Suprapubic skin (tissue), 4 donors: ENCODE results near the gene CD96. TPM values are rescaled to one million over a fixed set of nuclear protein-coding genes. Genes with fewer than 3 reads are reported as not detected.

ENCODE experiments used
- DNase-seq, 2 donors: peaks; one replicate each; pipeline ENCODE4 v3.0.0-alpha.2; 2019; ENCODE audit warnings: low spot score in 2 of 2
- H3K27ac ChIP-seq: fragments of 200-600 bp; sonication (generic); one replicate; pipeline ENCODE4 v1.5.1; 2019
- H3K27me3 ChIP-seq: fragments of 200-600 bp; sonication (generic); one replicate; pipeline ENCODE4 v1.5.1; 2019
- H3K36me3 ChIP-seq: fragments of 200-600 bp; sonication (generic); one replicate; pipeline ENCODE4 v1.5.1; 2019
- H3K4me1 ChIP-seq: fragments of 200-600 bp; sonication (generic); one replicate; pipeline ENCODE4 v1.5.1; 2019
- H3K4me3 ChIP-seq: fragments of 200-600 bp; sonication (generic); one replicate; pipeline ENCODE4 v1.5.1; 2019; ENCODE audit warnings: mild to moderate bottlenecking
- H3K9me3 ChIP-seq: fragments of 200-600 bp; sonication (generic); one replicate; pipeline ENCODE4 v1.5.1; 2019
- CTCF ChIP-seq, 2 donors: fragments of 200-600 bp in 1 of 2; fragments of 450-650 bp in 1 of 2; sonication (generic) in 1 of 2; IDR thresholded peaks; one replicate each; pipeline ENCODE4 v1.5.1; 2016 to 2019; ENCODE audit warnings: antibody characterized with exemption in 2 of 2, mild to moderate bottlenecking in 1 of 2, moderate library complexity in 1 of 2
- EP300 ChIP-seq: sonication (generic); formaldehyde crosslinking; IDR thresholded peaks from one replicate; pipeline ENCODE4 v1.6.1; 2017; ENCODE audit warnings: antibody characterized with exemption
- POLR2A ChIP-seq, 2 donors: fragments of 450-650 bp; IDR thresholded peaks; one replicate each; pipeline ENCODE4 v1.6.1; 2017; ENCODE audit warnings: antibody characterized with exemption in 2 of 2, mild to moderate bottlenecking in 2 of 2, moderate library complexity in 2 of 2
- POLR2AphosphoS5 ChIP-seq, 3 donors: sonication (generic); formaldehyde crosslinking; IDR thresholded peaks; one replicate each; pipeline ENCODE4 v1.6.1; 2017; ENCODE audit warnings: antibody characterized with exemption in 3 of 3
- WGBS: methylation state at CpG from one replicate; pipeline ENCODE4 v1.1.5; 2018; 5-methylcytosine and 5-hydroxymethylcytosine counted together
- total RNA-seq, 4 donors: library from RNA; depleted of rRNA; stranded (reverse); fragments of >200 nt; gene quantifications; one replicate each; pipeline ENCODE4 v1.1.0, GENCODE V29; 2016

CD96 gene
- total RNA-seq, 4 donors from 2014 or later = 0.49 to 0.56 (median 0.55) TPM; not detected in 1

- no peaks in the 10 kb centered on the region for H3K9me3 ChIP-seq
- DNase-seq = no peak
- no peaks in the 10 kb centered on the region for H3K27me3 ChIP-seq
- no peak overlapping the region for H3K27ac ChIP-seq
- no peaks in the 10 kb centered on the region for H3K36me3 ChIP-seq
- no peak overlapping the region for H3K4me3 ChIP-seq
- TF ChIP-seq EP300 = no peak
- no peak for TF ChIP-seq POLR2AphosphoS5 (IDR thresholded peaks at IDR 0.05)
- TF ChIP-seq CTCF (IDR thresholded peaks at IDR 0.05) = no peak
- no peak for TF ChIP-seq POLR2A (IDR thresholded peaks at IDR 0.05)
- WGBS = 96% methylated on average over 2 of the region's 2 CpGs
- H3K4me1 ChIP-seq = peaks cover 7% of the 10 kb centered on the region
These were observed 39.6 kb downstream of the CD96 start for GRCh38 chr3:111581403-111582119.

- Histone ChIP-seq H3K4me1 (peaks cover 7% of the 10 kb centered on the region), H3K36me3 (no peaks in the 10 kb centered on the region), H3K9me3 (no peaks in the 10 kb centered on the region), H3K4me3 (no peak overlapping the region), H3K27ac (no peak overlapping the region), H3K27me3 (no peaks in the 10 kb centered on the region)
- WGBS = 54% methylated on average over 1 of the region's 1 CpG
- DNase-seq = no peak
- TF ChIP-seq CTCF (IDR thresholded peaks at IDR 0.05) (no peak), EP300 (no peak), POLR2AphosphoS5 (IDR thresholded peaks at IDR 0.05) (no peak), POLR2A (IDR thresholded peaks at IDR 0.05) (no peak)
These were observed 40.1 kb downstream of the CD96 start for GRCh38 chr3:111582120-111582474.

GRCh38 chr3:111584744-111585143 is 42.7 kb downstream of the CD96 start:
- DNase-seq = no peak
- H3K4me1 ChIP-seq = peaks cover 7% of the 10 kb centered on the region
- H3K36me3 ChIP-seq = no peaks in the 10 kb centered on the region
- H3K27me3 ChIP-seq = no peaks in the 10 kb centered on the region
- H3K4me3 ChIP-seq = no peak overlapping the region
- H3K9me3 ChIP-seq = no peaks in the 10 kb centered on the region
- WGBS = 59% methylated on average over 1 of the region's 1 CpG
- TF ChIP-seq EP300 (no peak), POLR2A (IDR thresholded peaks at IDR 0.05) (no peak), POLR2AphosphoS5 (IDR thresholded peaks at IDR 0.05) (no peak), CTCF (IDR thresholded peaks at IDR 0.05) (no peak)
- H3K27ac ChIP-seq = no peak overlapping the region

GRCh38 chr3:111585217-111585616 is 43.2 kb downstream of the CD96 start:
- Histone ChIP-seq H3K27ac (no peak overlapping the region), H3K4me1 (peaks cover 7% of the 10 kb centered on the region), H3K9me3 (no peaks in the 10 kb centered on the region), H3K27me3 (no peaks in the 10 kb centered on the region), H3K36me3 (no peaks in the 10 kb centered on the region), H3K4me3 (no peak overlapping the region)
- TF ChIP-seq POLR2A (IDR thresholded peaks at IDR 0.05) (no peak), EP300 (no peak), CTCF (IDR thresholded peaks at IDR 0.05) (no peak), POLR2AphosphoS5 (IDR thresholded peaks at IDR 0.05) (no peak)
- DNase-seq = no peak
- WGBS = 44% methylated on average over 1 of the region's 1 CpG

GRCh38 chr3:111588527-111588926 is 46.5 kb downstream of the CD96 start:
- peaks cover 7% of the 10 kb centered on the region for H3K4me1 ChIP-seq

More at GRCh38 chr3:111588527-111588926, 46.5 kb downstream of the CD96 start:
- Histone ChIP-seq H3K27me3 (no peaks in the 10 kb centered on the region), H3K9me3 (no peaks in the 10 kb centered on the region), H3K4me3 (no peak overlapping the region), H3K36me3 (no peaks in the 10 kb centered on the region), H3K27ac (no peak overlapping the region)
- DNase-seq = no peak
- TF ChIP-seq CTCF (IDR thresholded peaks at IDR 0.05) (no peak), POLR2AphosphoS5 (IDR thresholded peaks at IDR 0.05) (no peak), POLR2A (IDR thresholded peaks at IDR 0.05) (no peak), EP300 (no peak)
